WERI-Rb-1 (cell line): ENCODE results near the gene GPC4.

Experiments
- DNase-seq: peaks from one replicate; pipeline ENCODE4 v3.0.0-alpha.2; 2020
- H3K27ac ChIP-seq: fragments of 250-450 bp; sonication (Bioruptor Pico); 2 replicates; pipeline ENCODE4 v1.5.1; 2020; ENCODE audit warnings: mild to moderate bottlenecking, moderate library complexity
- H3K27me3 ChIP-seq: fragments of 250-450 bp; sonication (Bioruptor Pico); 2 replicates; pipeline ENCODE4 v1.5.1; 2021; ENCODE audit warnings: mild to moderate bottlenecking, low read depth, moderate library complexity; ENCODE audit not compliant: insufficient read depth, severe bottlenecking
- H3K36me3 ChIP-seq: fragments of 250-450 bp; sonication (Bioruptor Pico); 2 replicates; pipeline ENCODE4 v1.5.1; 2020; ENCODE audit warnings: mild to moderate bottlenecking, moderate library complexity
- H3K4me3 ChIP-seq: 2 replicates; pipeline ENCODE4 v1.5.1; 2011; ENCODE audit warnings: low read depth, mild to moderate bottlenecking, control low read depth, low read length
- H3K9me3 ChIP-seq: fragments of 250-450 bp; sonication (Bioruptor Pico); 2 replicates; pipeline ENCODE4 v1.5.1; 2021; ENCODE audit warnings: mild to moderate bottlenecking, moderate library complexity; ENCODE audit not compliant: severe bottlenecking
- CTCF ChIP-seq: IDR thresholded peaks from 2 replicates; pipeline ENCODE4 v1.5.1; 2011; ENCODE audit warnings: low read depth, mild to moderate bottlenecking, control low read depth, inconsistent platforms, low read length

Gene GPC4

GRCh38 chrX:133444952-133445831, 29.9 kb upstream of the GPC4 start:
- Histone ChIP-seq H3K27ac (no peak overlapping the region), H3K27me3 (peaks cover 41% of the 10 kb centered on the region), H3K36me3 (no peaks in the 10 kb centered on the region), H3K9me3 (no peaks in the 10 kb centered on the region), H3K4me3 (no peak overlapping the region)
- TF ChIP-seq CTCF = no peak
- no peak for DNase-seq

GRCh38 chrX:133444196-133444595, 28.9 kb upstream of the GPC4 start:
- DNase-seq = no peak
- Histone ChIP-seq H3K9me3 (no peaks in the 10 kb centered on the region), H3K4me3 (no peak overlapping the region), H3K27ac (no peak overlapping the region), H3K36me3 (no peaks in the 10 kb centered on the region), H3K27me3 (peaks cover 48% of the 10 kb centered on the region)
- TF ChIP-seq CTCF = no peak

- TF ChIP-seq CTCF = no peak
- H3K36me3 ChIP-seq = no peaks in the 10 kb centered on the region
- peaks cover 70% of the 10 kb centered on the region for H3K27me3 ChIP-seq
- H3K4me3 ChIP-seq = no peak overlapping the region
- H3K9me3 ChIP-seq = no peaks in the 10 kb centered on the region
- no peak for DNase-seq
- no peak overlapping the region for H3K27ac ChIP-seq
Measured at GRCh38 chrX:133440797-133441163, 25.5 kb upstream of the GPC4 start.

GRCh38 chrX:133440081-133440796, 24.9 kb upstream of the GPC4 start:
- TF ChIP-seq CTCF = no peak
- Histone ChIP-seq H3K9me3 (no peaks in the 10 kb centered on the region), H3K27me3 (peaks cover 67% of the 10 kb centered on the region), H3K27ac (no peak overlapping the region), H3K36me3 (no peaks in the 10 kb centered on the region), H3K4me3 (no peak overlapping the region)
- DNase-seq = no peak

GRCh38 chrX:133437766-133438165, 22.5 kb upstream of the GPC4 start:
- no peak overlapping the region for H3K4me3 ChIP-seq
- H3K36me3 ChIP-seq = no peaks in the 10 kb centered on the region

More at GRCh38 chrX:133437766-133438165, 22.5 kb upstream of the GPC4 start:
- TF ChIP-seq CTCF = no peak
- Histone ChIP-seq H3K27ac (no peak overlapping the region), H3K9me3 (no peaks in the 10 kb centered on the region), H3K27me3 (peaks cover 57% of the 10 kb centered on the region)
- DNase-seq = no peak
